Activated CD8-positive, alpha-beta T cell treated with anti-CD3 and anti-CD28 coated beads for 36 hours (primary cell): Measurements from ENCODE around the gene AMDHD1. TPM values are rescaled to one million over a fixed set of nuclear protein-coding genes. Genes with fewer than 3 reads are reported as not detected.

Experiments
- ATAC-seq: fragments of 200-7000 bp; cut with Tn5 transposase; one replicate; pipeline ENCODE4 v1.10.0; 2021; ENCODE audit warnings: mild to moderate bottlenecking, moderate library complexity
- CTCF ChIA-PET: fragments of 350-600 bp; sonication (Branson Sonifier 250); formaldehyde crosslinking; loops from one replicate; lab custom pipeline; 2021; ENCODE audit warnings: antibody characterized with exemption; lab: Charles Lee
- POLR2A ChIA-PET: fragments of 350-600 bp; sonication (Branson Sonifier 250); formaldehyde crosslinking; loops from one replicate; lab custom pipeline; 2021; ENCODE audit warnings: antibody characterized with exemption; lab: Charles Lee
- DNase-seq: peaks from one replicate; pipeline ENCODE4 v3.0.0-alpha.2; 2020
- H3K27ac Mint-ChIP-seq: one replicate; pipeline ENCODE4 v1.8.0; 2021; ENCODE audit warnings: mild to moderate bottlenecking, mixed read lengths
- H3K27me3 Mint-ChIP-seq: one replicate; pipeline ENCODE4 v1.8.0; 2021; ENCODE audit warnings: mixed read lengths
- H3K36me3 Mint-ChIP-seq: one replicate; pipeline ENCODE4 v1.8.0; 2021; ENCODE audit warnings: low read depth, mixed read lengths
- H3K4me1 Mint-ChIP-seq: one replicate; pipeline ENCODE4 v1.8.0; 2021; ENCODE audit warnings: low read depth, mixed read lengths
- H3K4me3 Mint-ChIP-seq: one replicate; pipeline ENCODE4 v1.8.0; 2021; ENCODE audit warnings: mild to moderate bottlenecking, moderate library complexity, mixed read lengths
- H3K9me3 Mint-ChIP-seq: one replicate; pipeline ENCODE4 v1.8.0; 2021; ENCODE audit warnings: mixed read lengths
- CTCF ChIP-seq: fragments of 200-600 bp; IDR thresholded peaks from one replicate; pipeline ENCODE4 v1.8.0; 2022; ENCODE audit warnings: antibody characterized with exemption, mild to moderate bottlenecking
- intact Hi-C: fragments of 100-400 bp; cut with micrococcal nuclease; formaldehyde crosslinking; loops from one replicate; pipeline ENCODE4 v1.10.0; 2022
- total RNA-seq, 2 experiments: library from RNA; stranded (reverse); gene quantifications; one replicate each; pipeline ENCODE4 v1.2.3, GENCODE V29; 2021

The AMDHD1 gene
- total RNA-seq, 2 experiments from 2014 or later, result 1.1 TPM

- intact Hi-C loops, result no loop called here
- DNase-seq (no peak), ATAC-seq (no peak)
- no peak for TF ChIP-seq CTCF
- CTCF ChIA-PET, result interaction anchor here (1.0 kb wide), 1 partner anchor 20 kb away, joined by 4 read pairs; no protein-coding TSS in a partner anchor
- H3K9me3 Mint-ChIP-seq, result no peaks in the 10 kb centered on the region
- no peak overlapping the region for H3K27ac Mint-ChIP-seq
- H3K4me3 Mint-ChIP-seq, result no peak overlapping the region
- H3K36me3 Mint-ChIP-seq, result no peaks in the 10 kb centered on the region
- POLR2A ChIA-PET, result interaction anchor here (0.9 kb wide), 1 partner anchor 76 kb away, joined by 3 read pairs; no protein-coding TSS in a partner anchor
- H3K4me1 Mint-ChIP-seq, result no peaks in the 10 kb centered on the region
- H3K27me3 Mint-ChIP-seq, result no peaks in the 10 kb centered on the region
These were observed 35.6 kb downstream of the AMDHD1 start for GRCh38 chr12:95978774-95979173.

- no peak for TF ChIP-seq CTCF
- intact Hi-C loops, result no loop called here
- H3K4me1 Mint-ChIP-seq, result no peaks in the 10 kb centered on the region
- no peak for DNase-seq
- no peaks in the 10 kb centered on the region for H3K27me3 Mint-ChIP-seq
- H3K4me3 Mint-ChIP-seq, result no peak overlapping the region
- ATAC-seq, result no peak
- no peaks in the 10 kb centered on the region for H3K36me3 Mint-ChIP-seq
- no peak overlapping the region for H3K27ac Mint-ChIP-seq
- no peaks in the 10 kb centered on the region for H3K9me3 Mint-ChIP-seq
- ChIA-PET POLR2A (no interaction called here), CTCF (no interaction called here)
These were observed 37.3 kb downstream of the AMDHD1 start for GRCh38 chr12:95980437-95980836.

- DNase-seq (no peak), ATAC-seq (no peak)
- no peaks in the 10 kb centered on the region for H3K36me3 Mint-ChIP-seq
- H3K4me1 Mint-ChIP-seq, result no peaks in the 10 kb centered on the region
- ChIA-PET CTCF (interaction anchor here (1.0 kb wide), 1 partner anchor 16 kb away, joined by 3 read pairs; no protein-coding TSS in a partner anchor), POLR2A (no interaction called here)
- no peaks in the 10 kb centered on the region for H3K9me3 Mint-ChIP-seq
- H3K4me3 Mint-ChIP-seq, result no peak overlapping the region
- H3K27ac Mint-ChIP-seq, result no peak overlapping the region
- intact Hi-C loops, result no loop called here
- no peaks in the 10 kb centered on the region for H3K27me3 Mint-ChIP-seq
- TF ChIP-seq CTCF, result no peak
These were observed 39.5 kb downstream of the AMDHD1 start for GRCh38 chr12:95982602-95983001.

- ATAC-seq (no peak), DNase-seq (no peak)
- ChIA-PET POLR2A (no interaction called here), CTCF (no interaction called here)
- Mint-ChIP-seq H3K27ac (no peak overlapping the region), H3K4me3 (no peak overlapping the region), H3K4me1 (no peaks in the 10 kb centered on the region), H3K36me3 (no peaks in the 10 kb centered on the region), H3K27me3 (no peaks in the 10 kb centered on the region), H3K9me3 (no peaks in the 10 kb centered on the region)
- TF ChIP-seq CTCF, result no peak
- intact Hi-C loops, result no loop called here
These were observed 41.6 kb downstream of the AMDHD1 start for GRCh38 chr12:95984682-95985081.

- no peaks in the 10 kb centered on the region for H3K36me3 Mint-ChIP-seq
- TF ChIP-seq CTCF, result no peak
- H3K9me3 Mint-ChIP-seq, result no peaks in the 10 kb centered on the region
- CTCF ChIA-PET, result interaction anchor here (0.9 to 3.9 kb wide), 2 partner anchors 11 to 67 kb away, joined by 4 to 27 read pairs; no protein-coding TSS in a partner anchor
- H3K27me3 Mint-ChIP-seq, result no peaks in the 10 kb centered on the region
- no peak overlapping the region for H3K4me3 Mint-ChIP-seq
- intact Hi-C loops, result no loop called here
- H3K4me1 Mint-ChIP-seq, result no peaks in the 10 kb centered on the region
- ATAC-seq, result no peak
- H3K27ac Mint-ChIP-seq, result no peak overlapping the region
- DNase-seq, result no peak
- POLR2A ChIA-PET, result no interaction called here
These were observed 43.8 kb downstream of the AMDHD1 start for GRCh38 chr12:95986635-95987570.
